GM23338 (cell line): ENCODE measurements around the gene ZNF12.

Experiments
- CTCF ChIP-seq, 2 experiments: fragments of 200-600 bp in 1 of 2; sonication (generic) in 1 of 2; conservative IDR thresholded peaks; 2 replicates each; pipeline versions ENCODE4 v1.5.1 to v1.6.1; 2016 to 2017; ENCODE audit warnings: antibody characterized with exemption in 2 of 2, low read depth in 2 of 2, mild to moderate bottlenecking in 2 of 2, moderate library complexity in 1 of 2
- EZH2 ChIP-seq: fragments of 200-600 bp; sonication (generic); IDR thresholded peaks from one replicate; pipeline ENCODE4 v1.8.0; 2017; ENCODE audit warnings: antibody characterized with exemption, mild to moderate bottlenecking, low read depth; ENCODE audit not compliant: unreplicated experiment
- EZH2phosphoT487 ChIP-seq: fragments of 200-600 bp; sonication (generic); IDR thresholded peaks from one replicate; pipeline ENCODE4 v1.8.1; 2018; ENCODE audit warnings: antibody characterized with exemption; ENCODE audit not compliant: unreplicated experiment
- POLR2AphosphoS5 ChIP-seq: IDR thresholded peaks from 2 replicates; pipeline ENCODE4 v1.6.1; 2016; ENCODE audit warnings: antibody characterized with exemption, low read depth
- ZNF462 ChIP-seq: fragments of 250-450 bp; sonication (Bioruptor Pico); IDR thresholded peaks from 2 replicates; pipeline ENCODE4 v1.5.0; 2020; ENCODE audit warnings: mild to moderate bottlenecking, moderate library complexity
- TF ChIP-seq, protein P1 (sequence below): IDR thresholded peaks from 2 replicates; pipeline ENCODE4 v1.6.1; 2016; ENCODE audit warnings: antibody characterized with exemption

GRCh38 chr7:6656413-6656812 is 50.3 kb downstream of the ZNF12 start:
- TF ChIP-seq CTCF (conservative IDR thresholded peaks at IDR 0.05; ENCODE audit: low read depth in 2 of 2), result no peak
- no peak for TF ChIP-seq POLR2AphosphoS5
- no peak for TF ChIP-seq ZNF462 (CRISPR knock-in tag)
- no peak for TF ChIP-seq EZH2phosphoT487
- TF ChIP-seq EZH2, result no peak
- TF ChIP-seq, protein P1, sequence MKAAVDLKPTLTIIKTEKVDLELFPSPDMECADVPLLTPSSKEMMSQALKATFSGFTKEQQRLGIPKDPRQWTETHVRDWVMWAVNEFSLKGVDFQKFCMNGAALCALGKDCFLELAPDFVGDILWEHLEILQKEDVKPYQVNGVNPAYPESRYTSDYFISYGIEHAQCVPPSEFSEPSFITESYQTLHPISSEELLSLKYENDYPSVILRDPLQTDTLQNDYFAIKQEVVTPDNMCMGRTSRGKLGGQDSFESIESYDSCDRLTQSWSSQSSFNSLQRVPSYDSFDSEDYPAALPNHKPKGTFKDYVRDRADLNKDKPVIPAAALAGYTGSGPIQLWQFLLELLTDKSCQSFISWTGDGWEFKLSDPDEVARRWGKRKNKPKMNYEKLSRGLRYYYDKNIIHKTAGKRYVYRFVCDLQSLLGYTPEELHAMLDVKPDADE, result no peak
